ENCODE measurements around the gene PTPRZ1.

PTPRZ1 gene

DNA sequence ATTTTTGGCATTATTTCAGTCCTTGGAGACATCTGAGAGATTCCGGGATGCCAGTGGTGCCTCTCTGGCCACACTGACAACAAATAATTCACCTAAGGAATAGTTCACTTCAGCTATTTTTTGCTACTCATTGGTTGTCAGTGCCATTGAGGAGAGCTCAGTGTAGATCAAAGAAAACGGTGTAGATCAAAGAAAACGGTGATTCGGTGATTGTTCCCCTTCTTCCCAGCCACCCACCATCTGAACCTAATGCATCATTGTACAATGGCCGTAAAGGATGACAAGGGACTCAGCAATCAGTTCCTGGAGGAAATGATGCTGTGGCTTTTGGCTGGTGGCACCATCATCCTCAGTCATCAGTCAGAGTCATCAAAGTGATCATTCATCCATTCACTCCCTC, 80.6 kb downstream of the PTPRZ1 start:
- no peak for TF ChIP-seq GATA3 (IDR thresholded peaks at IDR 0.05; ENCODE audit: low read depth, low read length)
- TF ChIP-seq GATA2 (IDR thresholded peaks at IDR 0.05; ENCODE audit: low read depth, low read length): no peak

- TF ChIP-seq GATA3 (IDR thresholded peaks at IDR 0.05; ENCODE audit: low read depth, low read length) (no peak), GATA2 (IDR thresholded peaks at IDR 0.05; ENCODE audit: low read depth, low read length) (no peak)
Observed at GRCh38 chr7:121954803-121955202, 81.8 kb downstream of the PTPRZ1 start.

DNA sequence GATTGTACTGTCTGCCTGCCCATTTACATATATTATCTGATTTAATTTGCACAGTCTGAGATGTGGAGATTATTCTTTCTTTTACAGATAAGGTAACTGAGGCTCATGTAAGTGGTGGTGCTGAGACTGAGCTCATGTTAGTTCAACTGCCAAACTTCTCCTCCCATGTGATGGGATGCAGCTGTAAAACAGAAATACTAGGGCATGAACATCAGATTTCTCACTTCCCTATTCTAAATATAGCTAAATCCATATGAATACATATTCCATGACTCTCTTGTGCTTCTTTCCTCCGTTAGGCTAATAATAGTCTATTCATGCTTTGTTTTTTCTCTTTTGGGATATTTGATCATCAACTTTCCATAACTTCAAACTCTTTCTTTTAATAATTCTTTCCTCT, 84.7 kb downstream of the PTPRZ1 start:
- TF ChIP-seq GATA3 (IDR thresholded peaks at IDR 0.05; ENCODE audit: low read depth, low read length) (no peak), GATA2 (IDR thresholded peaks at IDR 0.05; ENCODE audit: low read depth, low read length) (no peak)

DNA sequence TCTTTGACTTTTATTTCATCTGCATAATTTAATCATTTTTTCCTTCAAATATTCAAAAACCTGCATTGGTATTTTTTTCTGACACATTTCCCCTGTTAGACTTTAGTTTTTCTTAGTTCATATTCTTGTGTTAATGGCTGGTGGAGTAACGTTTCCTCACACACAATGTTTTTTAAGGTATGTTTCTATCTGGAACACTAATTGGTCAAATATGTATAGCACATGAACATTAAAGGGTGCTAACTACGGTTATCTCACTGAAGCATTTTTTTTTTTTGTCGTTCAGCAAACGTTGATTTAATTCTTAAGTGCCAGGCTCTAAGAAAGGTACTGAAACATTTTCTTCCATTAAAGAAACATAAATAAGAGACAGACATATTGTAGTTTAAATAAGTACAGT, 87.7 kb downstream of the PTPRZ1 start:
- TF ChIP-seq GATA3 (IDR thresholded peaks at IDR 0.05; ENCODE audit: low read depth, low read length) (no peak), GATA2 (IDR thresholded peaks at IDR 0.05; ENCODE audit: low read depth, low read length) (no peak)

DNA sequence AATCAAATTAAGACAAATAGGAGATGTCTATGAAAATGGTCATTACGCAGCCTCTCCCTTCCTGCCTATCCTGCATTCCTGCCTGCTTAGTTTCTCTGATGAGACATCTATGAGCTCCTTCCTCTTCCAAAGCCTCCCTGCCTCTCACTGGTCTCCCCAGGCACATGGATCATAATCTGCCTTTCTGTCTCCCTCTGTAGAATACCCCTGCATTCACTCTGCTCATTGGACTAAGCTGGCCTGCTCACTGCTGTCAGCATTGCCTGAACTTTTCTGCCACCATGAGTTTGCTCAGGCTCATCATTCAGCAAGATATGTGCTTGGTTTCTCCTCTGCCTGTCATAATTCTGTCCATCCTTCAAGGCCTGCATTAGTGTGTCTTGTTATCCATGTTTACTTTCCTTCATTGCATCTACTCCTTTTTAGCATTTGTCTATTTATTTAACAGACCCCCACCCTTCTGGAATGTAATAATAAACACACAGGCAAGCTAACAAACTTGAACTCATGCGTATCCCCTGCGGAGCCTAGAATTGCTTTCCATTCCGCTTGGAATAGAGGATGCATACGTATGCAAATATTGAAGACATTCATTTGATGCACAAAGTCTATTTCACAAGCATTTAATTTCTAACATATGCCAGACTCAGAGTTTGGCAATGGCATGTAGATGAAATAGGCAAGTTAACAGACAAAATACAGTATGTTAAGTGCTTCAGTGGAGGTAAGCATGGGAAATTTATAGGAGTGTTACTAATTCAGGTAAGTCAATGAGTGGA, 88.3 kb downstream of the PTPRZ1 start:
- TF ChIP-seq GATA3 (IDR thresholded peaks at IDR 0.05; ENCODE audit: low read depth, low read length): no peak
- no peak for TF ChIP-seq GATA2 (IDR thresholded peaks at IDR 0.05; ENCODE audit: low read depth, low read length)

DNA sequence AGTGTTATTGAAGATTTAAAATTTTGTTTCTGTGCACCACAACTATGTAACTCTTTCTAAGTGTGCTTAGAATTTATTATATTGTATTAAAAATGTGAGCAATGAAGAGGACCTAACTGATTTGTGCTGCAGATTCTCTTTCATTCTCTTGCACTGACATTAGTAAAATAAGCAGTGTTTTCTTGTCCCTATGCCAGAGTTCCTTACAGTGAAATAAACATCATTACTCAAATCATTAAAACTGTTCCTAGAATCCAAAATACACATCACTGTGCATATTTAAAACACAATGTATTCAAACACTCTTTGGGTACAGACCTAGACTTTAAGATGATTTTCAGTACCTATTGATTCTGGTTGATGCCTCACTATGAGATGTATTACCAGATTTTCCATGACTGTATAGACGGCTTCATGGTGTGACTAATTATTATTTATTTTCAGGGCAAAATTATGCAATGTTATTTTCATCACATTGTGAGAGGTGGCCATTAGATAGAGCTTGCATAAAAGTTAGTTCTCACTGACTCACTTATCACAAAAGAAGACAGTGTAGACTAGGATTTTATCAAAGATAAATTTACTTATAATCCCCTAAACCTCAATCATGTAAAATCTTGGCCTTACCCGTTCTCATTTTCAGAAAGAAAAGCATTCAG, 93.4 kb downstream of the PTPRZ1 start:
- TF ChIP-seq GATA2 (IDR thresholded peaks at IDR 0.05; ENCODE audit: low read depth, low read length) (no peak), GATA3 (IDR thresholded peaks at IDR 0.05; ENCODE audit: low read depth, low read length) (no peak)

DNA sequence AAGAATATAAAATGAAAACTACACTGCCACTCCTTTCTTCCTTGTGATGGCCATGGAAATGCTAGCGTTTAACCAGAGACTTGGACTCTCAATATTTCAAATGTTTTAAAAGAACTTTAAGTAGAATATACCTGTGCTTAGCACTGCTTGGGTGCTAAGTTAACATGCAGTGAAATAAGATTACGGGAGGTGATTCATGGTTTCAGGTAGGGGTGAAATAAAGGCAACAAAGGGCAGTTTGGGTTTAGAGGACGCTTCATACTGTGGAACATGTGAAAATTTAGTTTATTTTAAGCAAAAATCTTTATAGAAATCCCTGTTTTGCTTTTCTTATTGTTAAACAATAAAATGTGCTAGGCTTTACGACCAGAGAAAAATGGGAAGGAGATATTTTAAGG, 94.0 kb downstream of the PTPRZ1 start:
- TF ChIP-seq GATA3 (IDR thresholded peaks at IDR 0.05; ENCODE audit: low read depth, low read length) (no peak), GATA2 (IDR thresholded peaks at IDR 0.05; ENCODE audit: low read depth, low read length) (no peak)

DNA sequence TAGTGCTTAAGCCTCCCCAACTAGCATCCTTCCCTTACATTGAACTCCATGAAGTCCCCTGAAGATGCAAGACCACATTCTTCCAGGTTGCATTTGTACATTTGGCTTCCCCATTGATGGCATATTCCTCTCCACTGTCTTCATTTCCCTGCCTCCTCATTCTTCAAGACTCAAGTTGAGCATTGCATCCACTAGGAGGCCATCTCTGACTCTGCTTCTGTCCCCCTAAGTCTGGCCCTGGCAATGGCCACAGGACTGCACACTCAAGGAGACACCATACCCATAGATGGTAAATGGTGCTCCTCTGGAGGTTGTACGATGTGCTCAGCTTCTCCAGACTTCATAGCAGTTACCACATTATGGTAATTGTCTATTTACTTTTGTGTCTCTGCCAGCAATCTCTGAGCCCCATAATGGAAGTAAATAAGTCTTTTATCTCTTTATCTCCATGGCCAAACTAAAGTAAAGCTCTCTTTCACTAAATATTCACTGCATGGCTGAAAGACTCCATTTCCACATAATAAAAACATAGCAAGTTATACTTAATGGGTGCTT, 112.6 kb downstream of the PTPRZ1 start:
- no peak for TF ChIP-seq GATA2 (IDR thresholded peaks at IDR 0.05; ENCODE audit: low read depth, low read length)
- TF ChIP-seq GATA3 (IDR thresholded peaks at IDR 0.05; ENCODE audit: low read depth, low read length): no peak

GRCh38 chr7:121992068-121992467, 119.1 kb downstream of the PTPRZ1 start:
- TF ChIP-seq GATA2 (IDR thresholded peaks at IDR 0.05; ENCODE audit: low read depth, low read length): no peak
- no peak for TF ChIP-seq GATA3 (IDR thresholded peaks at IDR 0.05; ENCODE audit: low read depth, low read length)

DNA sequence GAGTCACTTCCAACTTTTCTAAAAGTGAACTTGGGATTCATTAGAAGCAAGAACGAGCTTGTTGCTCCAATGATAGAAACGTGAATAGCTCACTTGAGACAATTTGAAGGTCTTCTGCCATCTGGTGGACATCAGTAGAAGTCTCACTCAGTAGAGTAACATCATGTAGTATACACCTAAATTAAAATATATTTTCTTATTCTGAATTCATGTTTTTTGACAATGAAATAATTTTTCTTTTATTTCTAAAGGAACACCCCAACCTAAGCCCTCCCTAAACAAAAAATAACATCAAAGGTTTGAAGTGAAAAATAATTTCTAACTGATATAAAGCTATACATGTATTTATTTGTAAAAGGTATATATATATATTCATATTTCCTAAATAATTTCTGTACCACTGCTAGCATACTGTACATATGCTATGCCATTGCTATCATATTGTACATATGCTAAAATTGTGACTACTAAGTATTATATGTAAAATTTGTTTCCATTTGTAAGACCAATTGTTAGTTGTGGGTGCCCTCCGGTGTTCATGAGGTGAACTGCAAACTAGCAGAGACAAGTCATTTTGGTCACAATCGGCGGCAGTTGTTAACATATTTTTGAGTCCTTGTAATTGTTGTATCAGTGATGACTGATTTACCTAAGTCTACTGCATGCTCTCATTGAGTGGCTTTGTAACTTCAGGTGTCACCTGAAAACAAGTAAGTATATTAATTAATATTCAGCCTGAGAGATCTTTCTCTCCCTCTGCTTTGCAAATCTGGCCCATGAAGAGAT, 121.9 kb downstream of the PTPRZ1 start:
- TF ChIP-seq GATA3 (IDR thresholded peaks at IDR 0.05; ENCODE audit: low read depth, low read length): no peak
- no peak for TF ChIP-seq GATA2 (IDR thresholded peaks at IDR 0.05; ENCODE audit: low read depth, low read length)

DNA sequence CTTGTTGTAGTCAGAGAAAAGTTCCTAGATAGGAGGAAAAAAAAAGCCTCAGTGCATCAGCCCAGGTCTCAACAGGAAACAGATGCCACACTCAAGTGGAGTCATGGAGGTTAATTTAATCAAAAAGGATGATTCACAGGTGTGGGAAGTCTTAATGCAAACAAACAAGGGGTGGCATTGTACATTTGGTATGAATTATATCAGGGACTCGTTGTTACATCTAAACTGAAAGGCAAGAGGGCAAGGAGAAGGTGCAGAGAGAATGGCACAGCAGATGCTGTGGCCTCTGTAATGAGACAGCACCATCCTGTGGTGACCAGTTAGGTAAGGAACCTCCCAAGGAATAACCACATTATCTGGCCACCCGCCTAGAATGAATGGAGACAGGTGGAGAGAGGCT, 133.7 kb downstream of the PTPRZ1 start:
- TF ChIP-seq GATA2 (IDR thresholded peaks at IDR 0.05; ENCODE audit: low read depth, low read length) (no peak), GATA3 (IDR thresholded peaks at IDR 0.05; ENCODE audit: low read depth, low read length) (no peak)

GRCh38 chr7:122010116-122010515, 137.2 kb downstream of the PTPRZ1 start:
- TF ChIP-seq GATA2 (IDR thresholded peaks at IDR 0.05; ENCODE audit: low read depth, low read length) (no peak), GATA3 (IDR thresholded peaks at IDR 0.05; ENCODE audit: low read depth, low read length) (no peak)

DNA sequence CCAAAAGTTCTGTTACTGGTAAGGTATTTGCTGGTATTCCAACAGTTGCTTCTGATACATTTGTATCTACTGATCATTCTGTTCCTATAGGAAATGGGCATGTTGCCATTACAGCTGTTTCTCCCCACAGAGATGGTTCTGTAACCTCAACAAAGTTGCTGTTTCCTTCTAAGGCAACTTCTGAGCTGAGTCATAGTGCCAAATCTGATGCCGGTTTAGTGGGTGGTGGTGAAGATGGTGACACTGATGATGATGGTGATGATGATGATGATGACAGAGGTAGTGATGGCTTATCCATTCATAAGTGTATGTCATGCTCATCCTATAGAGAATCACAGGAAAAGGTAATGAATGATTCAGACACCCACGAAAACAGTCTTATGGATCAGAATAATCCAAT, 140.1 kb downstream of the PTPRZ1 start:
- TF ChIP-seq GATA2 (IDR thresholded peaks at IDR 0.05; ENCODE audit: low read depth, low read length): no peak
- no peak for TF ChIP-seq GATA3 (IDR thresholded peaks at IDR 0.05; ENCODE audit: low read depth, low read length)

GRCh38 chr7:122013630-122014029, 140.7 kb downstream of the PTPRZ1 start:
- TF ChIP-seq GATA3 (IDR thresholded peaks at IDR 0.05; ENCODE audit: low read depth, low read length): no peak
